Measurements from ENCODE around the gene ALDOB.

DNA sequence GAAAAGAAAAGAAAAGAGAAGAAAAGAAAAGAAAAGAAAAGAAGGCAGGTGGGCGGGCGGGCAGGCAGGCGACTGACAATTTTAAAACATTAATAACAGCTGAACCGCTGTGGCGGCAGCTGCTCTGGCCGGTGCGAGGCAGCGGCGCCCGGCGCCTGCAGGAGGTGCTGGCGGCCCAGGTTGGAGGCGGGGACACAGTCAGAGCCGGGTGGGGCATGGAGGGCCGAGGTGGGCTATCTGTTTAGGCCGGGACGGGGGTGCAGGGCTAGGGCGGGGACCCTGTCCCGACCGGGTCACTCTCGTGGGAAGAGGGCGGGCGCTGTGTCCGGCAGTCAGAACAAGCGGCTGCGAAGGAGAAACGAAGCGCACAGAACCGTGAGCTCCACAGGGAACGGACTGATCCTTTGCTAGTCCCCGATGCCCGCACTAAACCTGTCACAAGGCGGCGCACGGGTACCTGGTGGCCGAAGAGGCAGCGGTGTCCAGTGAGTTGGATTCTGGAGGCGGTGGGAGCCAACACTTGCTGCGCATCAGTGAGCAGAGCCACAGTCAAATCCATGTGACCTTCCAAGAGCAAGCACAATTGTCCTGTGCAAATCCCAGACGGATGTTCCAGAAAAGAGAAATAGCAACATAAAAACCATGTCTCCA is 13.6 kb upstream of the ALDOB start:
- TF ChIP-seq TAF1 (IDR thresholded peaks at IDR 0.05; ENCODE audit: borderline replicate concordance, insufficient read depth, low read length), result no peak
- TF ChIP-seq POLR2AphosphoS5 (IDR thresholded peaks at IDR 0.05; ENCODE audit: low read depth, low read length), result no peak
- TF ChIP-seq FOXP2 (optimal IDR thresholded peaks at IDR 0.05; ENCODE audit: borderline replicate concordance, extremely low read depth, extremely low read length, insufficient read depth), result no peak
- TF ChIP-seq, protein P1, sequence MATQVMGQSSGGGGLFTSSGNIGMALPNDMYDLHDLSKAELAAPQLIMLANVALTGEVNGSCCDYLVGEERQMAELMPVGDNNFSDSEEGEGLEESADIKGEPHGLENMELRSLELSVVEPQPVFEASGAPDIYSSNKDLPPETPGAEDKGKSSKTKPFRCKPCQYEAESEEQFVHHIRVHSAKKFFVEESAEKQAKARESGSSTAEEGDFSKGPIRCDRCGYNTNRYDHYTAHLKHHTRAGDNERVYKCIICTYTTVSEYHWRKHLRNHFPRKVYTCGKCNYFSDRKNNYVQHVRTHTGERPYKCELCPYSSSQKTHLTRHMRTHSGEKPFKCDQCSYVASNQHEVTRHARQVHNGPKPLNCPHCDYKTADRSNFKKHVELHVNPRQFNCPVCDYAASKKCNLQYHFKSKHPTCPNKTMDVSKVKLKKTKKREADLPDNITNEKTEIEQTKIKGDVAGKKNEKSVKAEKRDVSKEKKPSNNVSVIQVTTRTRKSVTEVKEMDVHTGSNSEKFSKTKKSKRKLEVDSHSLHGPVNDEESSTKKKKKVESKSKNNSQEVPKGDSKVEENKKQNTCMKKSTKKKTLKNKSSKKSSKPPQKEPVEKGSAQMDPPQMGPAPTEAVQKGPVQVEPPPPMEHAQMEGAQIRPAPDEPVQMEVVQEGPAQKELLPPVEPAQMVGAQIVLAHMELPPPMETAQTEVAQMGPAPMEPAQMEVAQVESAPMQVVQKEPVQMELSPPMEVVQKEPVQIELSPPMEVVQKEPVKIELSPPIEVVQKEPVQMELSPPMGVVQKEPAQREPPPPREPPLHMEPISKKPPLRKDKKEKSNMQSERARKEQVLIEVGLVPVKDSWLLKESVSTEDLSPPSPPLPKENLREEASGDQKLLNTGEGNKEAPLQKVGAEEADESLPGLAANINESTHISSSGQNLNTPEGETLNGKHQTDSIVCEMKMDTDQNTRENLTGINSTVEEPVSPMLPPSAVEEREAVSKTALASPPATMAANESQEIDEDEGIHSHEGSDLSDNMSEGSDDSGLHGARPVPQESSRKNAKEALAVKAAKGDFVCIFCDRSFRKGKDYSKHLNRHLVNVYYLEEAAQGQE (IDR thresholded peaks at IDR 0.05; ENCODE audit: insufficient read depth in 1 of 2, low read depth in 2 of 2, low read length in 2 of 2), result no peak
- no peak for TF ChIP-seq SIN3A (IDR thresholded peaks at IDR 0.05; ENCODE audit: borderline replicate concordance, insufficient read depth, low read length)
